ENCODE measurements around the gene TAB2. TPM values are rescaled to one million over a fixed set of nuclear protein-coding genes. Genes with fewer than 3 reads are reported as not detected.
"Not testable (repeated sequence)": the region's sequence is repeated elsewhere in the genome, so short reads cannot be mapped to it uniquely, and the experiment has no call there.

Gene TAB2
- total RNA-seq, 4 donors from 2014 or later, result 48.2 to 84.6 (median 52.8) TPM

DNA sequence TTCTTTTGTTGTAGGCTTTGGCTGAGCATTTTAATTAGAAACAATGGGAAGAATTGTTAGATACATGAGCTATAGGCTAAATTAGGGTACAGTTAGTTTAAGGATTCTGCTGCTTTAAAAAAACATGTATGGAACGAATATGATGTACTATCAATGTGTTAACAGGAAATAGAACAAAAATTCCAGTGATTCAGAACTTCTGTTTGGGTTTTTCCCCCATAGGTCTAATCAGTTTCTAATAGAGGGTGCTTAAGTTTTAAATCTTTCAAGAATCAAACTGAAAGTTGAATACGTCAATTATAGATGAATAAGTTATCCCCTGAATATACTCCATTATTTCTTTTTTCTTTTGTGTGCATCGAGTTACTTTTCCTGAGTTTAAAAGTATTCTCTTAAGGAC, 1.9 kb downstream of the TAB2 start:
- no peaks in the 10 kb centered on the region for H3K27me3 ChIP-seq
- H3K4me3 ChIP-seq, result peak overlapping the region; percentile 83 to 99 (median 86)
- TF ChIP-seq, protein P1, sequence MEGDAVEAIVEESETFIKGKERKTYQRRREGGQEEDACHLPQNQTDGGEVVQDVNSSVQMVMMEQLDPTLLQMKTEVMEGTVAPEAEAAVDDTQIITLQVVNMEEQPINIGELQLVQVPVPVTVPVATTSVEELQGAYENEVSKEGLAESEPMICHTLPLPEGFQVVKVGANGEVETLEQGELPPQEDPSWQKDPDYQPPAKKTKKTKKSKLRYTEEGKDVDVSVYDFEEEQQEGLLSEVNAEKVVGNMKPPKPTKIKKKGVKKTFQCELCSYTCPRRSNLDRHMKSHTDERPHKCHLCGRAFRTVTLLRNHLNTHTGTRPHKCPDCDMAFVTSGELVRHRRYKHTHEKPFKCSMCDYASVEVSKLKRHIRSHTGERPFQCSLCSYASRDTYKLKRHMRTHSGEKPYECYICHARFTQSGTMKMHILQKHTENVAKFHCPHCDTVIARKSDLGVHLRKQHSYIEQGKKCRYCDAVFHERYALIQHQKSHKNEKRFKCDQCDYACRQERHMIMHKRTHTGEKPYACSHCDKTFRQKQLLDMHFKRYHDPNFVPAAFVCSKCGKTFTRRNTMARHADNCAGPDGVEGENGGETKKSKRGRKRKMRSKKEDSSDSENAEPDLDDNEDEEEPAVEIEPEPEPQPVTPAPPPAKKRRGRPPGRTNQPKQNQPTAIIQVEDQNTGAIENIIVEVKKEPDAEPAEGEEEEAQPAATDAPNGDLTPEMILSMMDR (IDR thresholded peaks at IDR 0.05), result no peak
- no peak for TF ChIP-seq POLR2A (IDR thresholded peaks at IDR 0.05)
- H3K4me1 ChIP-seq, result peaks cover 0 to 29% (median 5%) of the 10 kb centered on the region in 4 donors
- H3K36me3 ChIP-seq, result no peaks in the 10 kb centered on the region
- no peaks in the 10 kb centered on the region for H3K9me3 ChIP-seq
- DNase-seq, result no peak
- H3K27ac ChIP-seq, result peak overlapping the region; percentile 93 to 98 (median 98)

DNA sequence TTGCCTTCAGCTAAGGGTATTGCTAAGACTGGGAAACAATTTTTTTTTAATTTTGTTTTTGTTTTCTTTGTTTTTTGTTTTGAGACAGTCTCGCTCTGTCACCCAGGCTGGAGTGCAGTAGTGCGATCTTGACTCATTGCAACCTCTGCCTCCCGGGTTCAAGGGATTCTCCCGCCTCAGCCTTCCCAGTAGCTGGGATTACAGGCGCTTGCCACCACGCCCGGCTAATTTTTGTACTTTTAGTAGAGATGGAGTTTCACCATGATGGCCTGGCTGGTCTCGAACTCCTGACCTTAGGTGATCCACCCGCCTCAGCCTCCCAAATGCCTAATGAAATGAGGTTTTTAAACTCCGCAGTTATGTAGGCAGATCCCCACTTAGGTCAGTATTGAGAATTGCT, 2.5 kb downstream of the TAB2 start:
- not testable (repeated sequence) for H3K27me3 ChIP-seq, H3K36me3 ChIP-seq, H3K9me3 ChIP-seq
- H3K4me3 ChIP-seq, result peak overlapping the region in 1 of 4 donors; percentile 99
- H3K4me1 ChIP-seq, result peaks cover 0 to 35% (median 5%) of the 10 kb centered on the region in 4 donors
- peak overlapping the region in 1 of 4 donors; percentile 98 for H3K27ac ChIP-seq
- DNase-seq, result peak in 1 of 3 donors; percentile 43

DNA sequence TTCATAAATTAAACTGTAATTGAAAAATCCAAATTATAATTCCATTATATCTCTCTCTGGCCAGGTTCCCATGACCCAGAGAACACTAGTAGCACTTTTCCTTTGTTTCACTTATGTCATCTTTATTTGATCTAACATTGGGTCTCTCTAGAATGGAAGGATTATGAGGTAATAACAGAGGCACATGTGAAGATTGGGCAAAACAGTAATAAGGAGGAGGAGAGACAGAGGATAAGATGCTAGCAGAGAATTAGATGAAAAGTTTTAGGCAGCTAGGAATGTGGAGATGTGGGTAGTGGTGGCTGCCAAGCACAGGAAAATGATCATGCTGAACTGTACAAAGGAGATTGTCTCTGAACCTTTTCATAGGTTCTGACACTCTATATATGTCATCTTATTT, 3.3 kb downstream of the TAB2 start:
- no peaks in the 10 kb centered on the region for H3K36me3 ChIP-seq
- no peaks in the 10 kb centered on the region for H3K9me3 ChIP-seq
- DNase-seq, result no peak
- H3K27ac ChIP-seq, result no peak overlapping the region
- TF ChIP-seq POLR2A (IDR thresholded peaks at IDR 0.05), result no peak
- TF ChIP-seq, protein P1 (IDR thresholded peaks at IDR 0.05), result no peak
- peaks cover 0 to 38% (median 5%) of the 10 kb centered on the region in 4 donors for H3K4me1 ChIP-seq
- no peaks in the 10 kb centered on the region for H3K27me3 ChIP-seq
- no peak overlapping the region for H3K4me3 ChIP-seq

DNA sequence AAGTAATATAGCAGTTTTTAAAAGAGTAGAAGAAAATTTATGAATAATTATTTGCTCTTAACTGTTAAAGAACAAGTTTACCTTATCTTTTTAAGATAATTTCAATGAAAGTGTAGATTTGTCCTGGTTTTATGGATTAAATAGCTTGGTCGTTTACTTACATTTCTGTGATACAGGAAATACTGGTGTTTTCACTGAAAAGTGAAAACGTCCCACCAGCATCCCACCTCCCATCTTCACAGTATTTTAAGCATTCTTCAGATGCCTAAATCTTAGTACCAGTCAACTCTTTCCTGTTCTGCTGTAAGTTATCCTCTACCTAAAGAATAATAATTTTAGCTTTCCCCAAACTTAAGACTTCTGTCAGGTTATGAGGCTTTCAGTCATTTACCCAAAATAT, 5.8 kb downstream of the TAB2 start:
- Histone ChIP-seq H3K27ac (no peak overlapping the region), H3K36me3 (no peaks in the 10 kb centered on the region), H3K4me1 (peaks cover 0 to 52% (median 6%) of the 10 kb centered on the region in 4 donors), H3K4me3 (no peak overlapping the region), H3K9me3 (no peaks in the 10 kb centered on the region), H3K27me3 (no peaks in the 10 kb centered on the region)
- no peak for DNase-seq
- no peak for TF ChIP-seq POLR2A (IDR thresholded peaks at IDR 0.05)
- TF ChIP-seq, protein P1 (IDR thresholded peaks at IDR 0.05), result no peak

DNA sequence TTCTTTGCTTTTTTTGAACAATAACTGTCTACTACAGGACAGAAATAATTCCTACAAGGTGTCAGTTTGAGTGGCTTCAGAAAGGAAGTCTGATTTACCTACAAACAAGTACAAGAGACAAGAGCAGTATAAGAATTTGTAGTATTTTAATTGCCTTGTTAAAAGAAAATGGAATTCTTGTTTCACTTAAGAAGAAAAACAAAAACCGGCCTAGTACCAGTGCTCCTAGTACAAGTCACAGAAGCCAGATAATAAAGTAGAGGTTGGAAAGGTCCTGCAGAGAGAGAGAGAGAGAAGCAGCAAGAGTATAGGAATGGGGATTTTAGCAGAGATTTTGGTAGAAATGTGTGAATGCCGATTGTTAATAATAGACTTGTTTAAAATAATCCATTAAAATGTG, 6.4 kb downstream of the TAB2 start:
- no peak for DNase-seq
- Histone ChIP-seq H3K4me1 (peaks cover 0 to 52% (median 6%) of the 10 kb centered on the region in 4 donors), H3K36me3 (no peaks in the 10 kb centered on the region), H3K27me3 (no peaks in the 10 kb centered on the region), H3K27ac (no peak overlapping the region), H3K9me3 (no peaks in the 10 kb centered on the region), H3K4me3 (no peak overlapping the region)
- TF ChIP-seq, protein P1 (IDR thresholded peaks at IDR 0.05), result no peak

DNA sequence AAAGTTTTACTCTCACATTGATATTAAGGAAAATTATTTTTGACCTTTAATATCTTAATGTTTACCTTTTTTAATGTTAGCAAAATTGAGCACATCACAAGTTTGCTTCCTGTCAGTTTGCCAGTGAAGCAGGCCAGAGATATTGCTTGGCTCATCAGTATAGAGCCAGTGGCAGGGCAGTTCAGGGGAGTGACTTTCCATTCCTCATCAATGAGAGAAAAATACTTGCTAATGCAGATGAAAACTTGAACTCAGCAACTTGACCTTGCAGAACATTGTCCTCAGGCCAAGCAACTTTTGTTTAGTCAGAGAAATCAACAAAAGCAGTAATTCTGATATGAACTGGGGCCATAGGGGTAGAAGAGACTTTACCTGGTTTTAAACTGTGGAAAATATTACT, 6.9 kb downstream of the TAB2 start:
- no peak for DNase-seq
- no peaks in the 10 kb centered on the region for H3K36me3 ChIP-seq
- H3K27ac ChIP-seq, result no peak overlapping the region
- no peaks in the 10 kb centered on the region for H3K27me3 ChIP-seq
- H3K9me3 ChIP-seq, result no peaks in the 10 kb centered on the region
- peaks cover 0 to 49% (median 6%) of the 10 kb centered on the region in 4 donors for H3K4me1 ChIP-seq
- no peak overlapping the region for H3K4me3 ChIP-seq
- TF ChIP-seq, protein P1 (IDR thresholded peaks at IDR 0.05), result no peak
- TF ChIP-seq POLR2A (IDR thresholded peaks at IDR 0.05), result no peak
